HTR-8/SVneo (cell line): ENCODE results near the gene TPCN2.
"Not testable (repeated sequence)": the region's sequence is repeated elsewhere in the genome, so short reads cannot be mapped to it uniquely, and the experiment has no call there.

Source experiments
- DNase-seq: peaks from one replicate; pipeline ENCODE4 v3.0.0; 2011; ENCODE audit warnings: low spot score, mixed read lengths; ENCODE audit not compliant: insufficient read length
- FAIRE-seq: peaks from 2 replicates; lab custom pipeline; 2011; peaks lifted over from hg19 to GRCh38; lab: Jason Lieb, UNC

The TPCN2 gene

GRCh38 chr11:69121021-69121420 is 72.3 kb downstream of the TPCN2 start:
- DNase-seq (no peak), FAIRE-seq (peak; percentile 76)

- FAIRE-seq, result no peak
These were observed 73.0 kb downstream of the TPCN2 start for GRCh38 chr11:69121621-69122325.

GRCh38 chr11:69122326-69122629 is 73.5 kb downstream of the TPCN2 start:
- FAIRE-seq (peak; percentile 4), DNase-seq (no peak)

More at GRCh38 chr11:69121621-69122325, 73.0 kb downstream of the TPCN2 start:
- no peak for DNase-seq

GRCh38 chr11:69122630-69123431 is 74.1 kb downstream of the TPCN2 start:
- DNase-seq, result peak; percentile 93

GRCh38 chr11:69123593-69124545 is 75.1 kb downstream of the TPCN2 start:
- no peak for FAIRE-seq
- no peak for DNase-seq

More at GRCh38 chr11:69122630-69123431, 74.1 kb downstream of the TPCN2 start:
- FAIRE-seq, result peak; percentile 97

GRCh38 chr11:69125861-69126260 is 77.1 kb downstream of the TPCN2 start:
- no peak for FAIRE-seq
- DNase-seq, result no peak

GRCh38 chr11:69126286-69126685 is 77.6 kb downstream of the TPCN2 start:
- DNase-seq, result no peak
- FAIRE-seq, result peak; percentile 71

- FAIRE-seq (no peak), DNase-seq (no peak)
These were observed 78.5 kb downstream of the TPCN2 start for GRCh38 chr11:69127081-69127850.

- no peak for DNase-seq
- FAIRE-seq, result no peak
These were observed 79.2 kb downstream of the TPCN2 start for GRCh38 chr11:69127884-69128283.

GRCh38 chr11:69129053-69129452 is 80.3 kb downstream of the TPCN2 start:
- FAIRE-seq, result no peak
- no peak for DNase-seq

- DNase-seq (no peak), FAIRE-seq (no peak)
These were observed 80.9 kb downstream of the TPCN2 start for GRCh38 chr11:69129647-69130046.

GRCh38 chr11:69130654-69131053 is 81.9 kb downstream of the TPCN2 start:
- no peak for FAIRE-seq
- DNase-seq, result no peak

GRCh38 chr11:69131121-69131566 is 82.4 kb downstream of the TPCN2 start:
- no peak for DNase-seq
- no peak for FAIRE-seq

- FAIRE-seq (peak; percentile 87), DNase-seq (peak; percentile 86)
These were observed 83.0 kb downstream of the TPCN2 start for GRCh38 chr11:69131644-69132300.

GRCh38 chr11:69132301-69132670 is 83.6 kb downstream of the TPCN2 start:
- no peak for FAIRE-seq
- no peak for DNase-seq

GRCh38 chr11:69133251-69133650 is 84.5 kb downstream of the TPCN2 start:
- DNase-seq (no peak), FAIRE-seq (no peak)

GRCh38 chr11:69134182-69134581 is 85.5 kb downstream of the TPCN2 start:
- DNase-seq, FAIRE-seq: not testable (repeated sequence)

GRCh38 chr11:69134957-69135356 is 86.2 kb downstream of the TPCN2 start:
- FAIRE-seq (no peak), DNase-seq (no peak)
